ENCODE measurements around the gene PTPN9.
"Not testable (repeated sequence)": the region's sequence is repeated elsewhere in the genome, so short reads cannot be mapped to it uniquely, and the experiment has no call there.

The PTPN9 gene

DNA sequence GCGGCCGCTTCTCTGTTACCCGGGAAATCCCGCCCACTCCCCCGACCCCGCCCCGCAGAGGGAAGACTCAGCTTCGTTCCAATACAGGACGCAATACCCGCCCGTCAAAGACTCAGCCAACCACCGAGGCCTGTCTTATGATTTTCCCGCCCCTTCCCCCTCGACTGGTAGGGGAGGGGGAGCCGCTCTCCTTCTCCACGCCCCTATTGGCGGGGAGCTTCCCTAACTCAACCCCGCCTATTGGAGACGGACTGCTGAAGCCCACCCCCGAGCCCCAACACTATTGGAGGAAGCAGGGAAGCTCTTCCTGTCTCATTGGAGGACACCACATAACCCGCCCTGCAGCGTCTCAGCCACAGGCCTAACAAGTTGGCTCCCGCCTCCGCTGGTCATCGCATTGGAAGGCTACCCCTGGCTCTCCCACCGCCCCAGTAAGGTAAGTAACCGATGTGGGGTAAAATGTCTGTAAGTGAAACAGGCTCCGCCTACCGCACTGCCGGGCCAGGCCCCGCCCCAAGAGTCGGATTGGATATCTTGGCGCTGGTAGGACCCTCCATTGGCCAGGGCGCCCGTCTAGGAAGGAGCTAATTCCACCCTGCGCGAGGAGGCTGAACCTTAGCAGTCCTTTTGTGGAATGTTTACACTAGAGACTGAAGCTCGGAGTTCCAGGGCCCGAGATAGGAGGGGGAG is 127.3 kb downstream of the PTPN9 start, which contains the start of gene SIN3A:
Gene SIN3A, minus strand, starts transcription at position 17 of the 690 bp plus-strand sequence. CDS start 21,315 bp downstream, outside the sequence.
- DNase-seq: peak; percentile 100

DNA sequence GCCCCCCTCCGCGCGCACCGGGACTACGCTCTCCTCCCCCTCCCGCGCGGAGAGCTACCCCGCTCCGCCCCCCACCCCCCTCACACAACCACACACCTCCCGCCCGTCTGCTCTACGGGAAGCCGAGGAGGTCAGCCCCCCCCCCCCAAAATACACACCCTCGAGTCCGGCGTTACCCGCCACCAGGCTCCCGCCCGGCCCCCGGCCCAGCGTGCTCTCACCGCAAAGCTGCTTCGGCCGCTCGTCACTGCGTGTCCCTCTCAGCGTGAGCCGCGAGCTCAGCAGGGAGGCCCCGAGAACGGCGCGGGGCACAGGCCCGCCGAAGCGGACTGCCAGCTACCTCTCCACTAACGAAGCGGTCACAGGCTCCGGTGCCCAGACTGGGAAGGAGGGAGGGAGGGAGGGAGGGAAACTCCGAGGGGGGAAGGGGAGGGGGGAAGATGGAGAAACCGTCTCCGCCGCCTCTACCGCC is 127.9 kb downstream of the PTPN9 start:
- no peak for DNase-seq

DNA sequence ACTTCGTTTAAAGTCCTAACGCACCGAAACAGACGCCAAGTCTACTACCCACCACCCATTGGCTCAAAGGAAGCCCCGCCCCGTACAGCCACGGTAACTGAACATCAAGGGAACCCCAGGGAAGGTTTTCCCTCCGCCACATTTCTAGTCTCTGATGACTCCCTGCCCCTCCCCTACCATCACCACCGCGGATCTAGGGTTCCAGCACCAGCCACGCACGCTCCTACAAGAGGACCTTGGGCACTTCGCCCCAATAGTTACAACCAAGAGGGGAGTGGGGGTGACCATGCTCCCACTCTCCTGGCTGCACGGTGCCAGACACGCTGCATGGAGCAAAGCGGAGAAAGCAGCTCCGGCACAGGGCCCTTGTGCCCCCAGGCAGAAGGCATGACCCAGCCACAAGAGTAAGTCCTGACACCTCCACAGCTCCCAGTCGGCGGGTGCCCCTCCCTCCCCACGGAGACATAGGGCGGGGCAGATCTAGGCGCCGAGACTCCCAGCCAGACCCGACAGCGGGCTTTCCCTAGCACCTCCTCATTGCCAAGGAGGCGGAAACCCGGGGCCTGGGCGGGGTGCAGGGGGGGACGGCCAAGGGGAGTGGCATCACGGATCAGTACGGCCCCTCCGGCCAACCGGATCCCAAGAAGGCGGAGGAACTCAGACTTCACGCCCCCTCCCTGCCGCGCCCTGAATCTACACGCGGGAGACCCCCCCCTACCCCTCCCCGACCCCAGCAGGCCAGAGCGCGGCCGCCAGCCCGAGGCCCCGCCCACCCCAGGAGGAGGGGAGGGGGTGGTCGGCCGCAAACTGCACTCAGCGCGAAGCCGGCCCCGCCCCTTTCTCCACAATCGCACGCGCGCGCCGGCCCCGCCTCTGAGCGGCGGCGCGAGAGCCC is 128.6 kb downstream of the PTPN9 start:
- peak; percentile 94 for DNase-seq

- no peak for DNase-seq
Measured at GRCh38 chr15:75449585-75450306, 129.4 kb downstream of the PTPN9 start.

- DNase-seq: not testable (repeated sequence)
Measured at GRCh38 chr15:75448171-75448570, 130.9 kb downstream of the PTPN9 start.

- DNase-seq: no peak
Measured at GRCh38 chr15:75446151-75446550, 133.0 kb downstream of the PTPN9 start.

GRCh38 chr15:75445324-75445723 is 133.8 kb downstream of the PTPN9 start:
- not testable (repeated sequence) for DNase-seq

GRCh38 chr15:75443972-75444453 is 135.1 kb downstream of the PTPN9 start:
- DNase-seq: not testable (repeated sequence)

DNA sequence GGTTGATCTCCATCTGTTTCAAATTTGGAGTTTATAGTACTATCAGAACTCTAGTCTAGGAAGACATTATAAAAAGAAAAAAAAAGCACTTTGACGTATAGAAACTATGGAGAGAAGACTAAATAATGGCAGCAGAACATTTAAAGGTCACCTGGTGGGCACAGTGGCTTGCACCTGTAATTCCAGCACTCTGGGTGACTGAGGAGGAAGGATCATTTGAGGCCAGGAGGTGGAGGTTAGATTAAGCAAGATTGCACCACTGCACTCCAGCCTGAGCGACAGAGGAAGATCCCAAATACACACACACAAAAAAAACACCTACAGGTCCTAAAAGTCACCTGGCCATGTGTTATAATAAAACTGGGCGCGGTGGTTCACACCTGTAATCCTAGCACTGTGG is 141.4 kb downstream of the PTPN9 start:
- no peak for DNase-seq

DNA sequence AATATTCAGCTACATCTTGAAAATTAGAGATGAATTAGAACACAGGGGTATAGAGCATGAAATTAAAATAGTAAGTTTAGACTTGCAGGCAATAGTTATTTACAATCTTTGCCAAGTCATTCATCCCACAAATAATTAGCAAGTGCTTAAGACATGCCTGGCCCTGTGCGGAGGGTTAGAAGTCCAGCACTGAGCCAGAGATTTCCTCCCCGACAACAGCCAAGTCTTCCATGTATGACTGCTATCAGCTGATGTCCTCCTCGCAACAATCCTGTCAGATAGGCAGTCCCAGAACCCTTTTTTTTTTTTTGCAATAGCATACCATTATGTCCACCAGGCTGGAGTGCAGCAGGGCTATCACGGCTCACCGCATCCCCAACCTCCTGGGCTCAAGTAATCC is 142.2 kb downstream of the PTPN9 start:
- no peak for DNase-seq

- no peak for DNase-seq
Measured at GRCh38 chr15:75431682-75432081, 147.4 kb downstream of the PTPN9 start.

- no peak for DNase-seq
Measured at GRCh38 chr15:75431270-75431669, 147.8 kb downstream of the PTPN9 start.

GRCh38 chr15:75430259-75430658 is 148.9 kb downstream of the PTPN9 start:
- DNase-seq: no peak

DNA sequence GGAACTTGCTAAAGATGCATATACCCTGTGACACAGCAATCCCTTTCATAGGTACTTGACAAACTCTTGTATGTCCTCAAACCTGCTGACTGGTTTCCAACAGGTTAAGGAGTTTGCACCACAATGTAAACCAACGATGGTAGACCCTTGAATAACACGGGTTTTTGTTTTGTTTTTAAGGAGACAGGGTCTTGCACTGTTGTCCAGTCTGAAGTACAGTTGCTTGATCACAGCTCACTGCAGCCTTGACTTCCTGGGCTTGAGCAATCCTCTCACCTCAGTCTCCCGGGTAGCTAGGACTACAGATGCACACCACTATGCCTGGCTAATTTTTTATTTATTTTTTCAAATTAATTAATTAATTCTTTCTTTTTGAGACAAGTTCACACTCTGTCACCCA is 151.0 kb downstream of the PTPN9 start:
- DNase-seq: no peak

DNA sequence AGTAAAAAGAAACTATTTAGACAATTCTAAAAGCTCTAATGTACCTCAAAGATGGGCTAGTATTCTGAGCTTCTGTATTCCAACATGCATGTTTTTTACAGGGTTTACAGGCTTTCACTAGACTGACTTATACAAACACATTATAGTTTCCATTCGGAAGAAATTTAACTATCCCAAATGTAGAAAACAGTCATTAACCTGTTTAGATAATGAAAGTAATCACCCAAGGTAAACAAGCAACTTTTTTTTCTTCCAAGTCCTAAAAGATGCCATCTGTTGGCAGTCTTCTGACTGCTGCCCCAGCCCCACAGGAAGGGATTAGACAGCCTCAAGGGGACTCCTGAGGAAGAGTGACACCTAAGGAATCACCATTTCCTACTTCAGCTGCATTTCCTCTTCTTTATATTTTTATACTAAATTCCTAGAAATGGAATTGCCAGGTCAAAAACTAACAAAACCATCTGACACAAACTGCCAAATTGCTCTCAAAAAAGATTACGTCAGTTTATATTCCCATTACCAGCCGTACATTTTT is 153.1 kb downstream of the PTPN9 start:
- no peak for DNase-seq

- no peak for DNase-seq
Measured at GRCh38 chr15:75422554-75422953, 156.6 kb downstream of the PTPN9 start.

GRCh38 chr15:75420698-75421097 is 158.4 kb downstream of the PTPN9 start:
- no peak for DNase-seq

- no peak for DNase-seq
Measured at GRCh38 chr15:75416584-75416983, 162.5 kb downstream of the PTPN9 start.

Data from NCI-H1436 (cell line).